AG20443 (cell line): ENCODE data around the gene SLC35G6.

ENCODE experiments used
- DNase-seq: peaks from one replicate; pipeline ENCODE4 v3.0.0; 2012; ENCODE audit warnings: low spot score, mixed read lengths

The SLC35G6 gene

GRCh38 chr17:7508145-7508544 is 26.9 kb downstream of the SLC35G6 start:
- no peak for DNase-seq

- DNase-seq = no peak
Measured at GRCh38 chr17:7508846-7509245, 27.6 kb downstream of the SLC35G6 start.

GRCh38 chr17:7509937-7510336 is 28.7 kb downstream of the SLC35G6 start:
- no peak for DNase-seq

- no peak for DNase-seq
Measured at GRCh38 chr17:7511108-7511507, 29.9 kb downstream of the SLC35G6 start.

GRCh38 chr17:7512105-7512504 is 30.9 kb downstream of the SLC35G6 start:
- DNase-seq = no peak

GRCh38 chr17:7512824-7513540 is 31.7 kb downstream of the SLC35G6 start:
- no peak for DNase-seq

- no peak for DNase-seq
Measured at GRCh38 chr17:7513850-7514419, 32.7 kb downstream of the SLC35G6 start.

- no peak for DNase-seq
Measured at GRCh38 chr17:7515911-7516610, 34.8 kb downstream of the SLC35G6 start.

- DNase-seq = no peak
Measured at GRCh38 chr17:7523033-7523432, 41.8 kb downstream of the SLC35G6 start.

- no peak for DNase-seq
Measured at GRCh38 chr17:7528842-7529241, 47.6 kb downstream of the SLC35G6 start.

GRCh38 chr17:7530023-7530900 is 49.0 kb downstream of the SLC35G6 start:
- no peak for DNase-seq
